ENCODE data around the gene RFX2. TPM values are rescaled to one million over a fixed set of nuclear protein-coding genes. Genes with fewer than 3 reads are reported as not detected.

The RFX2 gene
- total RNA-seq, 2 donors from 2014 or later, result 6.6 to 11.0 TPM

- Mint-ChIP-seq H3K9me3 (peaks cover 16% of the 10 kb centered on the region), H3K4me1 (no peaks in the 10 kb centered on the region), H3K27me3 (ENCODE audit: insufficient read depth) (peaks cover 40% of the 10 kb centered on the region), H3K36me3 (ENCODE audit: low read depth) (no peaks in the 10 kb centered on the region), H3K4me3 (no peak overlapping the region), H3K27ac (no peak overlapping the region)
- Histone ChIP-seq H3K4me1 (ENCODE audit: control insufficient read depth, insufficient read depth, low read length) (no peaks in the 10 kb centered on the region), H3K9ac (ENCODE audit: extremely low read depth, low read length, poor library complexity, severe bottlenecking) (no peak overlapping the region), H3K9me3 (ENCODE audit: control insufficient read depth, low read length) (peaks cover 4% of the 10 kb centered on the region), H3K27ac (ENCODE audit: low read depth, low read length) (no peak overlapping the region), H3K27me3 (ENCODE audit: control insufficient read depth, insufficient read depth, low read length, poor library complexity, severe bottlenecking) (peaks cover 5% of the 10 kb centered on the region), H3K36me3 (ENCODE audit: control insufficient read depth, insufficient read depth, low read length) (no peaks in the 10 kb centered on the region), H3K4me3 (ENCODE audit: low read length) (no peak overlapping the region)
- TF ChIP-seq, protein P1, sequence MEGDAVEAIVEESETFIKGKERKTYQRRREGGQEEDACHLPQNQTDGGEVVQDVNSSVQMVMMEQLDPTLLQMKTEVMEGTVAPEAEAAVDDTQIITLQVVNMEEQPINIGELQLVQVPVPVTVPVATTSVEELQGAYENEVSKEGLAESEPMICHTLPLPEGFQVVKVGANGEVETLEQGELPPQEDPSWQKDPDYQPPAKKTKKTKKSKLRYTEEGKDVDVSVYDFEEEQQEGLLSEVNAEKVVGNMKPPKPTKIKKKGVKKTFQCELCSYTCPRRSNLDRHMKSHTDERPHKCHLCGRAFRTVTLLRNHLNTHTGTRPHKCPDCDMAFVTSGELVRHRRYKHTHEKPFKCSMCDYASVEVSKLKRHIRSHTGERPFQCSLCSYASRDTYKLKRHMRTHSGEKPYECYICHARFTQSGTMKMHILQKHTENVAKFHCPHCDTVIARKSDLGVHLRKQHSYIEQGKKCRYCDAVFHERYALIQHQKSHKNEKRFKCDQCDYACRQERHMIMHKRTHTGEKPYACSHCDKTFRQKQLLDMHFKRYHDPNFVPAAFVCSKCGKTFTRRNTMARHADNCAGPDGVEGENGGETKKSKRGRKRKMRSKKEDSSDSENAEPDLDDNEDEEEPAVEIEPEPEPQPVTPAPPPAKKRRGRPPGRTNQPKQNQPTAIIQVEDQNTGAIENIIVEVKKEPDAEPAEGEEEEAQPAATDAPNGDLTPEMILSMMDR (conservative IDR thresholded peaks at IDR 0.05), result no peak
- WGBS, 2 experiments (ENCODE audit: insufficient coverage in 1 of 2, insufficient read length in 1 of 2), result 82 to 86% methylated on average over 1 of the region's 1 CpG
- DNase-seq, result no peak
Observed at GRCh38 chr19:6115992-6116391, 5.7 kb upstream of the RFX2 start.

- DNase-seq, result no peak
- no peak overlapping the region for H3K4me3 Mint-ChIP-seq
- H3K27ac Mint-ChIP-seq, result no peak overlapping the region
- H3K4me1 ChIP-seq (ENCODE audit: control insufficient read depth, insufficient read depth, low read length), result no peaks in the 10 kb centered on the region
- H3K36me3 Mint-ChIP-seq (ENCODE audit: low read depth), result no peaks in the 10 kb centered on the region
- peaks cover 4% of the 10 kb centered on the region for H3K9me3 ChIP-seq (ENCODE audit: control insufficient read depth, low read length)
- peaks cover 6% of the 10 kb centered on the region for H3K9me3 Mint-ChIP-seq
- peaks cover 9% of the 10 kb centered on the region for H3K4me1 Mint-ChIP-seq
- TF ChIP-seq, protein P1 (conservative IDR thresholded peaks at IDR 0.05), result no peak
- no peak overlapping the region for H3K4me3 ChIP-seq (ENCODE audit: low read length)
- H3K27me3 Mint-ChIP-seq (ENCODE audit: insufficient read depth), result peaks cover 42% of the 10 kb centered on the region
- H3K36me3 ChIP-seq (ENCODE audit: control insufficient read depth, insufficient read depth, low read length), result no peaks in the 10 kb centered on the region
- 80 to 81% methylated on average over 14 to 15 of the region's 15 CpGs for WGBS, 2 experiments (ENCODE audit: insufficient coverage in 1 of 2, insufficient read length in 1 of 2)
- no peak overlapping the region for H3K9ac ChIP-seq (ENCODE audit: extremely low read depth, low read length, poor library complexity, severe bottlenecking)
- peaks cover 18% of the 10 kb centered on the region for H3K27me3 ChIP-seq (ENCODE audit: control insufficient read depth, insufficient read depth, low read length, poor library complexity, severe bottlenecking)
- H3K27ac ChIP-seq (ENCODE audit: low read depth, low read length), result no peak overlapping the region
Observed at GRCh38 chr19:6113616-6114188, 3.4 kb upstream of the RFX2 start.

DNA sequence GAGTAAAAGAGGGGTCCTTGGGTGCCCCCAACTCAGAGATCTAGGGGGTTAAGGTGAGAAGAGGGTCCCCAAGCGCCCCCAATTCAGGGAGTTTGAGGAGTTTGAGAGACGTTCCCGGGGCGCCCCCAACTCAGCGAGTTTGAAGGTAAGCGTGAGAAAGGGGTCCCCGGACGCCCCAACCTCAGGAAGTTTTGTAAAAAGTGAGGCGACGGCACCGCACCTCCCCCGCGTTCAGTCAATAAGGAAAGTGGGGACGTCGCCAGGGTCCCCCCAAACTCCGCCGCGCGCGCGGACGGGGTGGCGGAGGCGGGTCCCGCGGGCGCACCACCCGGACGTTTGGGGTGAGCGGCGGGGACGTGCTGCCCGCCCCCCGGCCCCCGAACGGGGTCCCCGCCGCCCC lies 353 bp downstream of the RFX2 start:
- no peaks in the 10 kb centered on the region for H3K9me3 Mint-ChIP-seq
- Histone ChIP-seq H3K9me3 (ENCODE audit: control insufficient read depth, low read length) (no peaks in the 10 kb centered on the region), H3K27ac (ENCODE audit: low read depth, low read length) (no peak overlapping the region), H3K27me3 (ENCODE audit: control insufficient read depth, insufficient read depth, low read length, poor library complexity, severe bottlenecking) (peaks cover 25% of the 10 kb centered on the region), H3K4me1 (ENCODE audit: control insufficient read depth, insufficient read depth, low read length) (no peaks in the 10 kb centered on the region), H3K36me3 (ENCODE audit: control insufficient read depth, insufficient read depth, low read length) (no peaks in the 10 kb centered on the region), H3K4me3 (ENCODE audit: low read length) (peak overlapping the region; percentile 69), H3K9ac (ENCODE audit: extremely low read depth, low read length, poor library complexity, severe bottlenecking) (peak overlapping the region; percentile 34)
- DNase-seq, result peak; percentile 47
- TF ChIP-seq, protein P1 (conservative IDR thresholded peaks at IDR 0.05), result no peak
- peak overlapping the region; percentile 72 for H3K4me3 Mint-ChIP-seq
- peaks cover 12% of the 10 kb centered on the region for H3K4me1 Mint-ChIP-seq
- no peaks in the 10 kb centered on the region for H3K36me3 Mint-ChIP-seq (ENCODE audit: low read depth)
- H3K27ac Mint-ChIP-seq, result no peak overlapping the region
- WGBS, 2 experiments (ENCODE audit: insufficient coverage in 1 of 2, insufficient read length in 1 of 2), result 1 to 2% methylated on average over 25 to 38 of the region's 38 CpGs
- peaks cover 32% of the 10 kb centered on the region for H3K27me3 Mint-ChIP-seq (ENCODE audit: insufficient read depth)

Data from endodermal cell (in vitro differentiated cells).